Measurements from ENCODE around the gene AGBL3.

Gene AGBL3

GRCh38 chr7:135151533-135151932 lies 165.2 kb downstream of the AGBL3 start:
- Mint-ChIP-seq H3K4me3 (peak overlapping the region; percentile 33), H3K9me3 (peaks cover 30% of the 10 kb centered on the region), H3K36me3 (ENCODE audit: low read depth) (peaks cover 39% of the 10 kb centered on the region), H3K27ac (peak overlapping the region; percentile 85), H3K4me1 (ENCODE audit: low read depth) (peaks cover 49% of the 10 kb centered on the region), H3K27me3 (no peaks in the 10 kb centered on the region)
- intact Hi-C loops (cut with micrococcal nuclease) = no loop called here

- Mint-ChIP-seq H3K27ac (peak overlapping the region; percentile 54), H3K36me3 (ENCODE audit: low read depth) (peaks cover 48% of the 10 kb centered on the region), H3K27me3 (no peaks in the 10 kb centered on the region), H3K9me3 (peaks cover 39% of the 10 kb centered on the region), H3K4me3 (no peak overlapping the region), H3K4me1 (ENCODE audit: low read depth) (peaks cover 43% of the 10 kb centered on the region)
- intact Hi-C loops (cut with micrococcal nuclease) = no loop called here
Observed at GRCh38 chr7:135152442-135152841, 166.1 kb downstream of the AGBL3 start.

GRCh38 chr7:135154734-135155133 lies 168.4 kb downstream of the AGBL3 start:
- peaks cover 43% of the 10 kb centered on the region for H3K9me3 Mint-ChIP-seq
- no peak overlapping the region for H3K4me3 Mint-ChIP-seq
- no peak overlapping the region for H3K27ac Mint-ChIP-seq
- peaks cover 39% of the 10 kb centered on the region for H3K4me1 Mint-ChIP-seq (ENCODE audit: low read depth)
- no peaks in the 10 kb centered on the region for H3K27me3 Mint-ChIP-seq
- intact Hi-C loops (cut with micrococcal nuclease) = no loop called here
- H3K36me3 Mint-ChIP-seq (ENCODE audit: low read depth) = peaks cover 69% of the 10 kb centered on the region

- intact Hi-C loops (cut with micrococcal nuclease) = no loop called here
- Mint-ChIP-seq H3K9me3 (peaks cover 43% of the 10 kb centered on the region), H3K4me1 (ENCODE audit: low read depth) (peaks cover 40% of the 10 kb centered on the region), H3K27ac (no peak overlapping the region), H3K36me3 (ENCODE audit: low read depth) (peaks cover 74% of the 10 kb centered on the region), H3K4me3 (no peak overlapping the region), H3K27me3 (no peaks in the 10 kb centered on the region)
Observed at GRCh38 chr7:135156290-135156689, 170.0 kb downstream of the AGBL3 start.

GRCh38 chr7:135158141-135158655 lies 171.9 kb downstream of the AGBL3 start:
- Mint-ChIP-seq H3K9me3 (peaks cover 52% of the 10 kb centered on the region), H3K4me3 (no peak overlapping the region), H3K36me3 (ENCODE audit: low read depth) (peaks cover 85% of the 10 kb centered on the region), H3K4me1 (ENCODE audit: low read depth) (peaks cover 43% of the 10 kb centered on the region), H3K27me3 (no peaks in the 10 kb centered on the region), H3K27ac (peak overlapping the region; percentile 84)
- intact Hi-C loops (cut with micrococcal nuclease) = no loop called here

- Mint-ChIP-seq H3K27ac (peak overlapping the region; percentile 84), H3K4me3 (no peak overlapping the region), H3K4me1 (ENCODE audit: low read depth) (peaks cover 43% of the 10 kb centered on the region), H3K9me3 (peaks cover 49% of the 10 kb centered on the region), H3K36me3 (ENCODE audit: low read depth) (peaks cover 84% of the 10 kb centered on the region), H3K27me3 (no peaks in the 10 kb centered on the region)
- intact Hi-C loops (cut with micrococcal nuclease) = no loop called here
Observed at GRCh38 chr7:135158874-135159273, 172.6 kb downstream of the AGBL3 start.

- peaks cover 42% of the 10 kb centered on the region for H3K9me3 Mint-ChIP-seq
- peaks cover 44% of the 10 kb centered on the region for H3K4me1 Mint-ChIP-seq (ENCODE audit: low read depth)
- no peak overlapping the region for H3K4me3 Mint-ChIP-seq
Observed at GRCh38 chr7:135159359-135160085, 173.2 kb downstream of the AGBL3 start.

GRCh38 chr7:135160098-135160857 lies 174.0 kb downstream of the AGBL3 start:
- Mint-ChIP-seq H3K27me3 (no peaks in the 10 kb centered on the region), H3K4me3 (peak overlapping the region; percentile 30), H3K27ac (peak overlapping the region; percentile 84), H3K9me3 (peaks cover 35% of the 10 kb centered on the region), H3K36me3 (ENCODE audit: low read depth) (peaks cover 84% of the 10 kb centered on the region), H3K4me1 (ENCODE audit: low read depth) (peaks cover 51% of the 10 kb centered on the region)
- intact Hi-C loops (cut with micrococcal nuclease) = loop anchor here (10.0 kb wide), 1 partner anchor 515 kb away; the partner anchor contains the start of gene BPGM

More at GRCh38 chr7:135159359-135160085, 173.2 kb downstream of the AGBL3 start:
- Mint-ChIP-seq H3K27me3 (no peaks in the 10 kb centered on the region), H3K27ac (peak overlapping the region; percentile 84), H3K36me3 (ENCODE audit: low read depth) (peaks cover 84% of the 10 kb centered on the region)
- intact Hi-C loops (cut with micrococcal nuclease) = loop anchor here (10.0 kb wide), 1 partner anchor 515 kb away; the partner anchor contains the start of gene BPGM

- peaks cover 86% of the 10 kb centered on the region for H3K36me3 Mint-ChIP-seq (ENCODE audit: low read depth)
- peaks cover 55% of the 10 kb centered on the region for H3K4me1 Mint-ChIP-seq (ENCODE audit: low read depth)
Observed at GRCh38 chr7:135160858-135161653, 174.7 kb downstream of the AGBL3 start.

GRCh38 chr7:135161669-135162068 lies 175.4 kb downstream of the AGBL3 start:
- peaks cover 61% of the 10 kb centered on the region for H3K4me1 Mint-ChIP-seq (ENCODE audit: low read depth)
- peak overlapping the region; percentile 84 for H3K27ac Mint-ChIP-seq
- H3K36me3 Mint-ChIP-seq (ENCODE audit: low read depth) = peaks cover 86% of the 10 kb centered on the region
- no peak overlapping the region for H3K4me3 Mint-ChIP-seq
- intact Hi-C loops (cut with micrococcal nuclease) = loop anchor here (10.0 kb wide), 1 partner anchor 517 kb away; the partner anchor contains the start of gene BPGM
- H3K9me3 Mint-ChIP-seq = peaks cover 21% of the 10 kb centered on the region
- no peaks in the 10 kb centered on the region for H3K27me3 Mint-ChIP-seq

More at GRCh38 chr7:135160858-135161653, 174.7 kb downstream of the AGBL3 start:
- peak overlapping the region; percentile 84 for H3K27ac Mint-ChIP-seq
- peak overlapping the region; percentile 41 for H3K4me3 Mint-ChIP-seq
- peaks cover 27% of the 10 kb centered on the region for H3K9me3 Mint-ChIP-seq
- H3K27me3 Mint-ChIP-seq = no peaks in the 10 kb centered on the region
- intact Hi-C loops (cut with micrococcal nuclease) = loop anchor here (10.0 kb wide), 1 partner anchor 516 kb away; the partner anchor contains the start of gene BPGM

GRCh38 chr7:135162382-135163001 lies 176.2 kb downstream of the AGBL3 start:
- H3K27me3 Mint-ChIP-seq = no peaks in the 10 kb centered on the region
- peak overlapping the region; percentile 84 for H3K27ac Mint-ChIP-seq
- H3K9me3 Mint-ChIP-seq = peaks cover 13% of the 10 kb centered on the region
- peaks cover 86% of the 10 kb centered on the region for H3K36me3 Mint-ChIP-seq (ENCODE audit: low read depth)
- H3K4me1 Mint-ChIP-seq (ENCODE audit: low read depth) = peaks cover 70% of the 10 kb centered on the region
- H3K4me3 Mint-ChIP-seq = no peak overlapping the region
- intact Hi-C loops (cut with micrococcal nuclease) = loop anchor here (10.0 kb wide), 1 partner anchor 518 kb away; the partner anchor contains the start of gene BPGM

GRCh38 chr7:135164357-135165061 lies 178.2 kb downstream of the AGBL3 start:
- Mint-ChIP-seq H3K27ac (peak overlapping the region; percentile 51), H3K9me3 (peaks cover 9% of the 10 kb centered on the region), H3K27me3 (no peaks in the 10 kb centered on the region), H3K4me1 (ENCODE audit: low read depth) (peaks cover 75% of the 10 kb centered on the region), H3K36me3 (ENCODE audit: low read depth) (peaks cover 86% of the 10 kb centered on the region), H3K4me3 (no peak overlapping the region)
- intact Hi-C loops (cut with micrococcal nuclease) = loop anchor here (5.0 to 10.0 kb wide), 2 partner anchors 427 to 520 kb away; partner anchors contain the start of gene BPGM
